Measurements from ENCODE around the gene FGGY.
"Not testable (repeated sequence)": the region's sequence is repeated elsewhere in the genome, so short reads cannot be mapped to it uniquely, and the experiment has no call there.

FGGY gene

GRCh38 chr1:59592924-59593323, 296.0 kb downstream of the FGGY start:
- DNase-seq (ENCODE audit: low spot score): no peak

GRCh38 chr1:59593798-59594790, 297.2 kb downstream of the FGGY start:
- no peak for DNase-seq (ENCODE audit: low spot score)

- no peak for DNase-seq (ENCODE audit: low spot score)
Measured at GRCh38 chr1:59595774-59596173, 298.9 kb downstream of the FGGY start.

GRCh38 chr1:59596432-59596831, 299.5 kb downstream of the FGGY start:
- no peak for DNase-seq (ENCODE audit: low spot score)

DNA sequence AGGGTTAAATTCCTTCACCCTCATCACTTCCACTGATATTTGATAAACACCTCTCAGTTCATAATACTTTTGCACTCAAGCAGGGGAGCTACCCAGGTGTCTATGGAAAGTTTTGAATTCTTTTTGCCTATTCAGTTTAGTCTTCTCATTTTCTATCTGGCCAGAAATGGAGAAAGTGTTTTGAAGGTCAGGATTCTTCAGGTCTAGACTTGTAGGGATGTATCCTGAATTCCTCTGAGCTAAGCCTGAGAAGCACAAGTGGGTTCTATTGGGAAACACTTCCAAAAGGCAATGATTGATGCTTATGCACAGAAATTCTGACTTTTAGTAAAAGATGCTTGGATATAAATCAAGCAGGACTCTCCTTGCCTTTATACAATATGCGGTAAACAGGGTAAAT, 300.1 kb downstream of the FGGY start:
- DNase-seq (ENCODE audit: low spot score): no peak

GRCh38 chr1:59597420-59598119, 300.7 kb downstream of the FGGY start:
- DNase-seq (ENCODE audit: low spot score): no peak

DNA sequence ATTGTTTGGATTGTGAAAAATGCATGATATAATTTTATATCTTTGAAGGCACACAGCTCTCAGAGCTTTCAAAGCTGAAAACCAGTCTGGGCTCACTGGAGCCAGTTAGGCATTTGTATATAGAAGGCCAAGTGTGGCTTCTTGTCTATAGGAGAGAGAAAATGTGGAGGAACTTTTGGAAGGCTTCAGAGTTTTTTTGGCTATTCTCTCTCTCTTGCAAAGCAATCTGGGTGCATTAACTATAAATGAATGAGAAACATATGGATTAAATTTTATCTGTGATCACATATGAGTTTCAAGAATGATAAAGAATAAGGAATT, 301.2 kb downstream of the FGGY start:
- DNase-seq (ENCODE audit: low spot score): no peak

DNA sequence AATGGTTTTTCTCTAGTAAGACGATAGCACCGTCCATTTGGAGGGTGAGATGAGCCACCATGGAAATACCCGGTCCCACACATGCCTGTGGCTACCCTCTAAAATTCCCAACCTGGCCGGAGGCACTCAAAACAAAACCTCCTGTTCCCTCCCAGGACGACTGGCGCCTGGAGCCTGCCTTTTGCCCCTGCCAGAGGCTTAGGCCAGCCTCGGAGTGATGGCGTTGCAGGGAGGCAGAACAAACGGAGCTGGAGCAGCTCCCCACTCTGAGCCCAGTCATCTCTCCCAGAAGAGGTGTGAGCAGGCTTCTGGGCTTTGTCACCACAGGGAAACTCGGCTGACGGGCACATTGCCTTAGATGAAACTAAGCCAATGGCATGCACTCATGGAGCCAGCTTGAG, 304.1 kb downstream of the FGGY start:
- no peak for DNase-seq (ENCODE audit: low spot score)

DNA sequence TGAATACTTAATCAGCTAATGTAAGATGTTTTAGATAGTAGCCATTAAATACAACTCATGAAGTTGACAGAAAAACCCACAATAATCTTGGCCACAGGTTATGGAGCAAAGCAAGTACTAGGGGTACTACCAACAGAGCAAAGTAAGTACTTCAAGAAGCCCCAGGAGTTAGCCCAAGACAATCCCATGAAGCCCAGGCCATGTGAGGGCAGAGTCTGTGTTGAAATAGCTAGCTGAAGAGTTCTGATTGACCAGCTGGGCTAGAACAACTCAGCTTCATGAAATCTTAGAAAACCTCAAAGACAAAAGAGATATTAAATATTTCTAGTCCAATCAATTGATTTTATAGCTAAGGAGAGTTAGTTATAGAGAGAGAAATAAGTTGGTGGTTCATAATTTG, 304.9 kb downstream of the FGGY start:
- no peak for DNase-seq (ENCODE audit: low spot score)

DNA sequence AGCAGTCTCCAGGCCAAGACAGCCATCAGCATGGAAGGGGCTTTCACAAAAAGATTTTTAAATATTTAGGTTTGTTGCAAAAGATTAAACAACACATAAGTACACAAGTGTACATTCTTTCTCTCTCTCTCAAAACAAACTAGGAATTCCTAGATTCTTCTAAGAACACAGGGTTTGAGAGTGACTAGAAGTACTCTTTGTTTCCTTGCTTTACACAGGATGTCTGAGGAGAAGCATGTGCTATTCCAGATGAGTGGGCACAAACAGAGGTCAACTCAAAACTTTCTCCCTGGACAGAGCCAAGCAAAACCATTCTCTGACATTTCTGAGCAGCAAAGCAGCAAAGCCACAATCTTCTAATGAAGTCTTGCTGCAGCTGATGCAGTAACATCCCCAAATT, 307.3 kb downstream of the FGGY start:
- DNase-seq (ENCODE audit: low spot score): no peak

- no peak for DNase-seq (ENCODE audit: low spot score)
Measured at GRCh38 chr1:59605184-59605583, 308.3 kb downstream of the FGGY start.

GRCh38 chr1:59605761-59606160, 308.9 kb downstream of the FGGY start:
- no peak for DNase-seq (ENCODE audit: low spot score)

GRCh38 chr1:59609245-59609644, 312.4 kb downstream of the FGGY start:
- DNase-seq (ENCODE audit: low spot score): no peak

- DNase-seq (ENCODE audit: low spot score): not testable (repeated sequence)
Measured at GRCh38 chr1:59610499-59610898, 313.6 kb downstream of the FGGY start.

GRCh38 chr1:59617434-59617833, 320.5 kb downstream of the FGGY start:
- DNase-seq (ENCODE audit: low spot score): no peak

DNA sequence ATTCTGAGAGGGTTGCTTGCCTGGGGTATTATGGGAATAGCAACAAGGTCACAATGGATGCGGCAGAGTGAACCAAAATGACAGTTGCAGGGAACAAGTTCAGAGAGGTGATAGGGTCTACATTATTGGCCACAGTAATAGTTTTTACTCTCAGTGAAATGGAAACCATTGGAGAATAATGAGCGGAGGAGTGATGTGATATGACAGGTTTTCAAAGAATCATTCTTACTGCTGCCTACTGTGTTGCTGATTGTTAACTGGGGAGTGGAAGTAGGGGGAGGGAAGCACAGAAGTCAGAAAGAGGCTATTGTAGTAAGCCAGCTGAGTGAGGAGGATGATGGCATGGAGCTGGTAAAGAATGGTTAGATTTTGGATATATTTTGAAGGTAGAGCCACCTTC, 322.7 kb downstream of the FGGY start:
- DNase-seq (ENCODE audit: low spot score): no peak

- no peak for DNase-seq (ENCODE audit: low spot score)
Measured at GRCh38 chr1:59625384-59625783, 328.5 kb downstream of the FGGY start.

- no peak for DNase-seq (ENCODE audit: low spot score)
Measured at GRCh38 chr1:59631561-59632255, 334.8 kb downstream of the FGGY start.

DNA sequence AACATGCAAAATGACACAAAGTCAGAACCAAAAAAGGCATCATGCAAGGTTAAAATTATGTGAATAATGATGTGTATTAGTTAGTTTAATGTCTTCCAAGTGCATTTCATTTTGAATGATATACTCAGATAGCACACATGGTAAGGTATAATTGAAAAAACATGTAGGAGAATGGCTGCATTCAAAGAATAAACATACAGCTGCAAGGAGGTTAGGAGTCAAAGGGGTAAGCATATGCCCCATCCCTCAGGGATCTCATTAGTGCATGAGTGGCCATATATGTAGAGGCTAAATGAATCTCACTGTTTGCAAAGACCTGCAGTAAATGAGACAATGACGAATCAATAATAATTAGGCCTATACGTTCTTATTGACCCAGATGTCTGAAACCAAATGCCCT, 338.2 kb downstream of the FGGY start:
- no peak for DNase-seq (ENCODE audit: low spot score)

DNA sequence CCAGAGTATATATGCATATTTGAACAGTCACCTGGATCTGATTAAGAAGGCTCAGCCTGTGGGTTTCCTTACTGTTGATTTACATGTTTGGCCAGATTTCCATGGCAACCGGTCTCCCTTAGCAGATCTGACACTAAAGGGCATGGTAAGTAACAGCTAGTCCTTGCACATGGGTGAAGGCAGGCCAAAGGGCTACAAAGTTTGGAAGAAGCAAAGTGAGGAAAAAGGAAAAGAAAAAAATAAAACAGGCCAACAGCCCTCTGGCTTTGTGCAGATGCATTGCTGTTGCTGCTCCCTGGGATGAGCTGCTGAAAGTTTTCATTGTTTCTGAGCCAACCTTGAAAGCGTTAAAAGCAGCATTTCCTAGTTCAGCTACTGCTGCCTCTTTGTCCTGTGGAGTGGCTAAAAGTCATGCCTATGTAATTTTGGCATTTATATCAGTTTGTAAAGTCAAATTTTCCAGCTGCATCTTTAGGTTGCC, 341.4 kb downstream of the FGGY start:
- no peak for DNase-seq (ENCODE audit: low spot score)

DNA sequence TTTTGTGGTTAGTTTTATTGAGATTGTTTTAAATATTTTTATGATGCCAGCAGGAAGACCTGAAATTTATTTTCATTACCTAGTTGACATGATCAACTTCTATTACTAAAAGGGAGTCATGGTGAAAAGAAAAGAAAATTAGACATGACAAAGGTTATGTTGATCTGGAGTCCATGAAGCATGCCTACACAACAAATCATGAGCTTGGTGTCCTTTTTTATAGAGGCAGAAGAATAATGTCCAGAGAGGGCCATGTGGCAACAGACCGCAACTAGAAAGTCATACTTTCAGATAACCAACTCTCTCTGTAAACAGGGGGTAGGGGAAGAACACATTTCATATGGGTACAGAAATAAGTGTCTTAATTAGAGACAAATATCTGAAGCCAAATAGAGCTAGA, 342.4 kb downstream of the FGGY start:
- DNase-seq (ENCODE audit: low spot score): no peak

DNA sequence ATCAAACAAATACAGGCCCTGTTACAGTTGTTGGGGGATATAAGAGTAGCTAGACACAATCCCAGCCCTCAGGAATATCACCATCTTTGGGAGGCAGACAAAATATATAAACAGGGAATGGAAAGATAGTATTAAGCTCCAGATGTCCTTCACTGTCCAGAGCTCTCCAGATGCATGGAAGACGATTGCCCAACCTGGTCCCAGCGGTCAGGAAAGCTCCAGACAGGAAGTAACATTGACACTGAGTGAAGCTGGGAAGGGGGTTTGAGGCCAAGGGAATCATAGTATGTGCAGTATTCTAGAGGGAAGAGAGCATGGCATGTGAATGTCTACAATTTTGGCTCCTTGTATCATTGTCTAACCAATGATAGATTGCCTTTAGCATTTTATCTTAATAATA, 344.0 kb downstream of the FGGY start:
- no peak for DNase-seq (ENCODE audit: low spot score)

DNA sequence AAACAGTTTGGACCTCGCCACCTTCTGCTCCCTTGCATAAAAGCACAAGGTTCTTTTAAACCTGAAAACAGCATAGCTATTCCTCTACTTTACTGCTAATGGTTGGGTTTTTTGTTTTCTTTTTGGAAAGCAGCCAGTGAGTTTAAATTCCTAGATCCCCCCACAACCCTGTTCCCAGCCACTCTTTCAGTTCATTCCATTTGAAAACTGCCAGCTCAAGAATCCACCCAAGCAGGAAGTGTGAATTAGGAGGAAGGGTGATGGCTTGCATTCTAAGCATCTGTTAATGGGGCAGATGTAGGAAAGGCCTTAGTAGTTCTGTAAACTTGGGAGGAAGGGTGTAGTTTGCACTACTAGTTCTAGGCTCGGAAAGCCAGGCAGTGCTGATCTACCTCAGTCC, 344.9 kb downstream of the FGGY start:
- peak; percentile 26 for DNase-seq (ENCODE audit: low spot score)
